Activated T-helper 1 cell treated with Interleukin-2 at 50 U/mL for 16 hours (primary cell): Measurements from ENCODE around the gene SLC13A2.

Experiments
- DNase-seq: peaks from one replicate; pipeline ENCODE4 v3.0.0-alpha.2; 2020; ENCODE audit warnings: low read depth

SLC13A2 gene

DNA sequence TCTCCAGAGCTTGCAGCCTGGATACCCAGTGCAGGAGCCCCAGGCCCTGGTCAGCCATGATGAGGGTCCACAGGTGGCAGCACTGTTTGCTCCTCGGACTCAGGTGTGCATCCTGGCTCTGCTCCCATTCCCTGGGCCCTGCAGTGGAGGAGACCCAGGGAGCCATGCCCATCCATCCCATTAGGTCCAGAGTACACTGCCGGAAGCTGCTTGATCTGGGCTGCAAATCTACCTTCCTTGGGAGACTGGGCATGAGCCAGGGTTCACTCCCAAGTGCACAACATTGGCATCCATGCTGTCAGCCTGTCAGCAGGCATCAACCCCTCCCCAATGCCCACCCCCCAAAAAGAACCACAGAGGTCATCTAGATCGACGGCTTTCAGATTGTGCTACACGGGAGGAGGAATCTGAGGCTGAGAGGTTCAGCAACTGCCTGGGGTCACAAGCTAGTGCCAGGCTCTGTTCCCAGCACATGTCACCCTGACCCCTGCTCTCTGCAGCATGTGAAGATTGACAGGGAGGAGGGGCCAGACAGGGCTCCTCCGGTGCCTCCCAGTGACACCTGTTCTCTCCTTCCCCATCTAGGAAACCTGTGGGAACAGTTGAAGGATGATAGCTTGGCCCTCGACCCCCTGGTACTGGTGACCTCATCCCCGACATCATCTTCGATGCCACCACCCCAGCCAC, 63.2 kb downstream of the SLC13A2 start:
- DNase-seq, result no peak

DNA sequence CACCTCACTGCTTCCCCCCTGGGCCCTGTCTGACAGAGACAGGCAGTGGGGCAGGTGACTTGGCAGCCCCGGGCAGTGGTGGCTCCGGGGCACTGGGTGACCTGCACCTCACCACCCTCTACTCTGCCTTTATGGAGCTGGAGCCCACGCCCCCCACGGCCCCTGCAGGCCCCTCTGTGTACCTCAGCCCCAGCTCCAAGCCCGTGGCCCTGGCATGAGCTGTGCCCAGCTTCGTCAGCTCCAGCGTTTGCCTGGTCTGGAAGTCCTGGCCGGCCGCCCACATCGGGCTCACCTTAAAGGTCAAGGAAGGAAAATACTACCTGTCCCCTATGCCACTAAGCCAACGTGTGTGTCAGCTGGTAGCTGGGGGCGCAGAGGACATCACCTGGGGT, 63.8 kb downstream of the SLC13A2 start:
- DNase-seq, result no peak

DNA sequence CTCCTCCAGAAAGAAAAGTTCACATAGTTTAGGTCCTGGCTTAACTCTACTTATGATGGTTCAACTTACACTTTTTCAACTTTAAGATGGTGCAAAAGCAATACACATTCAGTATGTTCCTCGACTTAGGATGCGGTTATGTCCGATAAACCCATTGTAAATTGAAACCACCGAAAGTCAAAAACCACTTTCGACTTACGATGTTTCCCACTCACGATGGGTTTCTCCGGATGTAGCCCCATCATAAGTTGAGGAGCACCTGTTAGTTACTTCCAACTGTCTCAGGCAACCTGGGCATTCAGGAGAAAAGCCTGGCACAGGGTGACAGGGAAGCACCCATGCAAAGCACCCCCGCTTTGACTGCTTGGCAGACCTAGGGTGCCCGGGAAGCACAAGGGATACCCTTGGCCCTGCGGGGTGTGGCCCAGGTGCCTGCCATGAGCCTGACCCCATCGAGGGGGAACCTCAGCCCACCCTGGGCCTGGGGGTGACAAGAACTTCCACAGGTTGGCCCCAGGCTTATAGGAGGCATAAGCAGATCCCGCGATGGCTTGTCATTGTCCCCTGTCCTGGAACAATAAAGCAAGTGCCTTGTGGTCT, 65.0 kb downstream of the SLC13A2 start:
- no peak for DNase-seq

DNA sequence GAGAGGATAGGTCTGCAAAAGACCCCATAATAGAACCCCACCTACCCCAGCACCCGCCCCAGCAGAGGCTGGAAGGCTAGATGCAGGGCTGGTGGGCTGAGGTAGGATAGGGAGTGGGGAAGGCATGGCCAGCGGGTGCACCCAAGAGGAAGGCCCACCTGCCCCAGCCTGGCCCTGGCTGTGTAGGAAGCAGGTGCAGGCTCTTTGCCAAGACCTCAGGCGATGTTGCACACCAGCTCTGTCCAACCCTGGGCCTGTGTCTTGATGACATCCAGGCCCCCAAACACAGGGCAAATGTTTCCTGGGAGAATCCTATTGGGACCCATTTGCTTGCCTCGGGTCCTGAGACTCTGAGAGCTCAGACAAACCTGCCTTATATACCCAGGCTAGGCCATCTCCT, 66.8 kb downstream of the SLC13A2 start:
- DNase-seq, result no peak

DNA sequence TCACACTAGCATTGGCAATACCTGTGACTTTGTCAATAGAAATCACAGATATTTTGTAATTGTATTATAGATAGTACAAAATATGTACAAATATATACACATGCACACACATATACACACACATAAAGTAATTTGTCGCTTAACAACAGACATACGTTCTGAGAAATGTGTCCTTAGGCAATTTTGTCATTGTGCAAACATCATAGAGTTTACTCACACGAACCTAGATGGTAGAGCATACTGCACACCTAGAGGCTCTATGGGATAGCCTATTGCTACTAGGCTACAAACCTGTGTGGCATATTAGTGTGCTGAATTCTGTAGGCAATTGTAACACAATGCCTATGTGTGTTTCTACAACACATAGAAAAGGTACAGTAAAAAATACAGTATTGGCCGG, 68.0 kb downstream of the SLC13A2 start:
- no peak for DNase-seq

DNA sequence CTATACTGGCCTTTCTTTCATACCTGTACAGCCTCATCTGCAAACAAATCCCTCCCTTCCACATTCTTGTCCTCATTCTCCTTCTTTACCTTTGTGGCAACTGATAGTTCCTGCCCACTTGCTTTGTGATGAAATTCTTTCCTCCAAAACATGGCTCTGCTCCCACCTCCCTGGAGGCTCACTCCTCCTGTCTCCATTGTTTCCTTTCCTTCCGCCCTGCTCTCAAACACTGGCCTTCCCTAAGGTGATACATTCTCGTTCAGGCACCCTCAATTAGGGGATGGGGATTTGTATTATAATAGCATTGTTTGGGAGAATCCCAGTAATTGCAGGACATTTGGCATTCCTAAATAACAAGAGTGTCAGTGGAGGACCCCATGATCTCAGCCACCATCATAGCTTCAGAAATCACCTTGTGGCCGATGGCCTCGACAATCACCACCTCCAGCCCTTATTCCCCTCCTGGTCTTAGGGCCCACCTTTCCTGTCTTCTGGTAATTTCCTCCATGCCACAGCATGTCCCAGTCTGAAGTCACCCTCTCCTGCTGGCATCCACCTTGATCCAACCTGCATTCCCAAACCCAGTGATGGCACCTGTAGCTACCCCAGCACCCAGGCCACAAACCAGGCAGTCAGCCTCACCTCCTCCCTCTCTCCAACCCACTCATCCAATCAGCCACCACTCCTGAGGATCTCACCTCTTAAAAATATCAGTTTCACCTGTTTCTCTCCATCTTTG, 71.1 kb downstream of the SLC13A2 start:
- DNase-seq, result no peak

DNA sequence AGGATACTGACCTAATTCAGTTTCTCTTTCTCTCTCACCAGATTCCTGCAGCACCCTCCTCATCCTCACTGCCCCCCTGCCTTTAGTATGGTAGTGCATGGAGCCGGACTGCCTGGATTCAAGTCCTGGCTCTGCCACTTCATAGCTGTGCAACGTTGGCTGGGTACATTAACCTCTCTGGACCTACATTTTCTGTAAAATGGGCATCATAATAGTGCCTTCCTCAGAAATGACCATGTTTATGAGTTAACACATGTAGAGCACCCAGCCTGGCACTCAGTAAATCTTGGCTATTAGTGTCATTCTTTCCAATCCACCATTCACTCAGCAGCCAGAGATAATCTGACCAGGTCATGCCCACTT, 71.7 kb downstream of the SLC13A2 start:
- no peak for DNase-seq

DNA sequence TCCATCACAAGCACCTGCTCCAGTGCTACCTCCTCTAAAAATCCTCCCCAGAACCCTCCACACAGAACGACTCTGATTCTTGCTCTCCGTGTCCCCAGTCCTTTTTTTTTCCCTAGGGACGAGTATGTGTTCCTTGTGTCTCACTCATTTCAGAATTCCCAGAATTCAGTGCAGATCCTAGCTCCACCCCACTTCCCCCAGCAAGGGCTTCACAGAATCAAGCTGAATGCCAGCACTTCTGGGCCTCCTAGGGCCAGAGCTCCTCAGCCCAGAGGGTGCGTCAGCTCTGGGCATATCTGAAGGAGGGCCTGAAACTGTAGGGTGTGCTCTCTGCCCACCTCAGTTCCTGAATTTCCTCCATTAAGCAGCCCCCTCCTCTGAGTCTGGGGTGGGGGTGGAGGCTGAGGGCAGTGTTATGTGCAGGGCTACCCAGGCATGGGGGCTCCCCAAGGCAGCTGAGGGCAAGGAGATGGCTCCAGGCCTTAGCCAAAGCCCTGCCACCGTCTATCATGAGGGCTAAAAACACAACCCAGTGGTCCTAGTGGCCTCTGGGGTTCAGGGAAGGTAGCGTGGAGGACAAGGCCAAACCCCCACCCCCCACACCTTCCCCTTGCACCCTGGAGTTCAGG, 72.5 kb downstream of the SLC13A2 start:
- no peak for DNase-seq

DNA sequence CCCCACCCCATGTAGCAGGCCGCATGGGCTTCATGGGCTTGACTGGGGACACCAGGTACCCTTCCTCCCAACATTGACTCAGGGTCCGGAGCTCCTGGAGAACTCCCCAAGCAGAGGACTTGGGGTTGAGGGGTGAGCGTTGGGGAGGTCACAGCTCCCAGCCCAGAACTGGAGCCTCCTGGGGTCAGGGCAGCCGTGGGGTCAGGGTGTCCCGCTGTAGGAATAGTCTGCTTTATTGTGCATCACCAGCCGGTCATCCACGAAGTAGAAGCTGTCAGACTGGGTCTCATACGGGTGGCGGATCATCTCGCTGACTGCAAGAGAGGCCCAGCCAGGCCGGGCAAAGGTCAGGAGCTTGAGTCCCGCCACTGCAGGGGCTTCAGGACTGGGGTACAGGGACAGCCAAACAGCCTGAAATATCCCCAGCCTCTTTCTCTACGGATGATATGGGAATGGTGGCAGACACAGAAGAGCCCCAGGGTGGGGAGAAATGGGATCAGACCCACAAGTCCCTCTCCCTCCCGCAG, 73.7 kb downstream of the SLC13A2 start:
- no peak for DNase-seq
